ENCODE data around the gene EMP2. TPM values are rescaled to one million over a fixed set of nuclear protein-coding genes. Genes with fewer than 3 reads are reported as not detected.

EMP2 gene
- total RNA-seq, 2 experiments from 2014 or later, result not detected

GRCh38 chr16:10558746-10559641 is 21.4 kb downstream of the EMP2 start:
- H3K4me1 Mint-ChIP-seq (ENCODE audit: low read depth), result no peaks in the 10 kb centered on the region
- no peak for TF ChIP-seq CTCF (IDR thresholded peaks at IDR 0.05)
- Histone ChIP-seq H3K27ac (ENCODE audit: low read depth in 1 of 2, low read length in 2 of 2) (no peak overlapping the region), H3K9me3 (ENCODE audit: control insufficient read depth in 1 of 2, insufficient read depth in 1 of 2, low read length in 2 of 2) (peaks cover 0 to 9% of the 10 kb centered on the region in 2 experiments), H3K27me3 (ENCODE audit: control insufficient read depth in 1 of 2, insufficient read depth in 2 of 2, low read length in 2 of 2) (peaks cover 3 to 7% of the 10 kb centered on the region in 2 experiments), H3K4me1 (ENCODE audit: insufficient read depth, low read length) (no peaks in the 10 kb centered on the region), H3K36me3 (ENCODE audit: insufficient read depth, low read length) (no peaks in the 10 kb centered on the region), H3K4me3 (ENCODE audit: low read length) (no peak overlapping the region)
- DNase-seq (no peak), ATAC-seq (ENCODE audit: poor library complexity) (no peak)
- CTCF ChIA-PET, result no interaction called here
- H3K27ac Mint-ChIP-seq, result no peak overlapping the region
- H3K4me3 Mint-ChIP-seq, result no peak overlapping the region
- peaks cover 5% of the 10 kb centered on the region for H3K9me3 Mint-ChIP-seq
- no peaks in the 10 kb centered on the region for H3K36me3 Mint-ChIP-seq (ENCODE audit: low read depth)
- intact Hi-C loops (cut with DNase I, micrococcal nuclease), result no loop called here
- peaks cover 30% of the 10 kb centered on the region for H3K27me3 Mint-ChIP-seq
- POLR2A ChIA-PET, result no interaction called here

GRCh38 chr16:10558305-10558704 is 22.1 kb downstream of the EMP2 start:
- TF ChIP-seq CTCF (IDR thresholded peaks at IDR 0.05), result no peak

DNA sequence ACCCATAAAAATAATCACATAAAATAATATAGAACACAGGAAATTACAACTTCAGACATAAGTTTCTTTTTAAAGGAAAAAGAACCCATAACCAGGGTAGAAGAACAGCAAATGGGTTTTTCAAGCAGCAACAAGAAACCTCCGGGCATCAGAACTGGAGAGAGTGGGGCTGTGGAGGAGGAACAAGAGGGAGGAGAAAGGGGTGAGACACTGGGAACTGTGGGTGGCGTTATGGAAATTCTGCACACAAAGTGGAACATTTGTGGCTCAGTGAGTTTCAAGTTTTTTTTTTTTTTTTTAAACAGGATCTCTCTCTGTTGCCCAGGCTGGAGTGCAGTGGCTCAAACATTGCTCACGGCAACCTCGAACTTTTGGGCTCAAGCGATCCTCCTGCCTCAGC is 22.6 kb downstream of the EMP2 start:
- no peaks in the 10 kb centered on the region for H3K36me3 ChIP-seq (ENCODE audit: insufficient read depth, low read length)
- Mint-ChIP-seq H3K36me3 (ENCODE audit: low read depth) (no peaks in the 10 kb centered on the region), H3K4me3 (no peak overlapping the region), H3K9me3 (peaks cover 5% of the 10 kb centered on the region), H3K27me3 (peaks cover 35% of the 10 kb centered on the region), H3K4me1 (ENCODE audit: low read depth) (peaks cover 8% of the 10 kb centered on the region), H3K27ac (no peak overlapping the region)
- no peak for TF ChIP-seq CTCF (IDR thresholded peaks at IDR 0.05)
- POLR2A ChIA-PET, result no interaction called here
- no peak overlapping the region for H3K27ac ChIP-seq (ENCODE audit: low read depth in 1 of 2, low read length in 2 of 2)
- peaks cover 0 to 9% of the 10 kb centered on the region in 2 experiments for H3K9me3 ChIP-seq (ENCODE audit: control insufficient read depth in 1 of 2, insufficient read depth in 1 of 2, low read length in 2 of 2)
- intact Hi-C loops (cut with DNase I, micrococcal nuclease), result no loop called here
- CTCF ChIA-PET, result no interaction called here
- no peak for ATAC-seq (ENCODE audit: poor library complexity)
- no peak overlapping the region for H3K4me3 ChIP-seq (ENCODE audit: low read length)
- peaks cover 6% of the 10 kb centered on the region for H3K4me1 ChIP-seq (ENCODE audit: insufficient read depth, low read length)
- peaks cover 4 to 8% of the 10 kb centered on the region in 2 experiments for H3K27me3 ChIP-seq (ENCODE audit: control insufficient read depth in 1 of 2, insufficient read depth in 2 of 2, low read length in 2 of 2)
- DNase-seq, result no peak

More at GRCh38 chr16:10558305-10558704, 22.1 kb downstream of the EMP2 start:
- H3K4me1 Mint-ChIP-seq (ENCODE audit: low read depth), result peaks cover 2% of the 10 kb centered on the region
- Histone ChIP-seq H3K27me3 (ENCODE audit: control insufficient read depth in 1 of 2, insufficient read depth in 2 of 2, low read length in 2 of 2) (peaks cover 4 to 6% of the 10 kb centered on the region in 2 experiments), H3K27ac (ENCODE audit: low read depth in 1 of 2, low read length in 2 of 2) (no peak overlapping the region), H3K9me3 (ENCODE audit: control insufficient read depth in 1 of 2, insufficient read depth in 1 of 2, low read length in 2 of 2) (peaks cover 0 to 9% of the 10 kb centered on the region in 2 experiments), H3K4me1 (ENCODE audit: insufficient read depth, low read length) (peaks cover 2% of the 10 kb centered on the region), H3K4me3 (ENCODE audit: low read length) (no peak overlapping the region), H3K36me3 (ENCODE audit: insufficient read depth, low read length) (no peaks in the 10 kb centered on the region)
- ATAC-seq (ENCODE audit: poor library complexity) (no peak), DNase-seq (no peak)
- H3K36me3 Mint-ChIP-seq (ENCODE audit: low read depth), result no peaks in the 10 kb centered on the region
- ChIA-PET CTCF (no interaction called here), POLR2A (no interaction called here)
- no peak overlapping the region for H3K4me3 Mint-ChIP-seq
- H3K9me3 Mint-ChIP-seq, result peaks cover 5% of the 10 kb centered on the region
- intact Hi-C loops (cut with DNase I, micrococcal nuclease), result no loop called here
- no peak overlapping the region for H3K27ac Mint-ChIP-seq
- peaks cover 30% of the 10 kb centered on the region for H3K27me3 Mint-ChIP-seq
